ENCODE results near the gene NCS1. TPM values are rescaled to one million over a fixed set of nuclear protein-coding genes. Genes with fewer than 3 reads are reported as not detected.
"Not testable (repeated sequence)": the region's sequence is repeated elsewhere in the genome, so short reads cannot be mapped to it uniquely, and the experiment has no call there.

The NCS1 gene
- polyA plus RNA-seq, 3 donors = 26.1 to 31.0 (median 28.7) TPM

- DNase-seq (ENCODE audit: extremely low read depth in 1 of 11, low read depth in 9 of 11, low spot score in 4 of 11) = peak in 2 of 11 donors; percentile 63 to 71
Measured at GRCh38 chr9:130243015-130243881, 71.0 kb downstream of the NCS1 start.

DNA sequence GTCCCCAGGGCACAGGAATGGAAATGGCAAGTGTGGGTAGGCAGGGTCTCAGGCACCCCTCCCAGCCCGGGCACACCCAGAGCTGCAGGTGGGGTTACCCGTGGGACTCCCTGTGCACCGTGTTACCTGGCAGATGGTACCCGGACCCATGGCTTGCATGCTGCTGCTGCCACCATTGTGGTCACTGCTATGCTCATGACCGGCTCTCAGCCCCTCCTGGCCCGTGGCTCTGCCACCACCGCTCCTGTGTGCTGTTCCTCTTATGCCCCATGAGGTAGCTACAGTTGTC, 71.6 kb downstream of the NCS1 start:
- DNase-seq (ENCODE audit: extremely low read depth in 1 of 11, low read depth in 9 of 11, low spot score in 4 of 11) = no peak

GRCh38 chr9:130244548-130245165, 72.5 kb downstream of the NCS1 start:
- DNase-seq (ENCODE audit: extremely low read depth in 1 of 11, low read depth in 9 of 11, low spot score in 4 of 11) = no peak

GRCh38 chr9:130245474-130245873, 73.3 kb downstream of the NCS1 start:
- no peak for DNase-seq (ENCODE audit: extremely low read depth in 1 of 11, low read depth in 9 of 11, low spot score in 4 of 11)

DNA sequence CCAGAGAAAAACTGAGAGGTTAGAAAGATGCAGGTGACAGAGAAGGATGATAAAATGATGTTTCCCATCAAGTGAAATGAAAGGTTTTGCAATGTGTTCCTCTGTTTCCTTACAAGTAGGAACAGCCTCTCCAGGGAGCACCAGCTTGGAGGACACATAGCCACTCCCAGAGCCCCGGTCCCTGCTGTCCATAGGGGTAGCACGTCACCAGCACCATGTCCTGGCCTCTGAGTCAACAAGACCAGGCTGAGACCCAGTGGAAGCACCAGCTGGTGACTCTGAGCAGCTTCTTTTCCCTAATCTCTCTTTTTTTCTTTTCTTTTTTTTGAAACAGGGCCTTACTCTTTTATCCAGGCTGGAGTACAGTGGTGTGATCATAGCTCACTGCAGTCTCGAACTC, 73.9 kb downstream of the NCS1 start:
- no peak for DNase-seq (ENCODE audit: extremely low read depth in 1 of 11, low read depth in 9 of 11, low spot score in 4 of 11)

DNA sequence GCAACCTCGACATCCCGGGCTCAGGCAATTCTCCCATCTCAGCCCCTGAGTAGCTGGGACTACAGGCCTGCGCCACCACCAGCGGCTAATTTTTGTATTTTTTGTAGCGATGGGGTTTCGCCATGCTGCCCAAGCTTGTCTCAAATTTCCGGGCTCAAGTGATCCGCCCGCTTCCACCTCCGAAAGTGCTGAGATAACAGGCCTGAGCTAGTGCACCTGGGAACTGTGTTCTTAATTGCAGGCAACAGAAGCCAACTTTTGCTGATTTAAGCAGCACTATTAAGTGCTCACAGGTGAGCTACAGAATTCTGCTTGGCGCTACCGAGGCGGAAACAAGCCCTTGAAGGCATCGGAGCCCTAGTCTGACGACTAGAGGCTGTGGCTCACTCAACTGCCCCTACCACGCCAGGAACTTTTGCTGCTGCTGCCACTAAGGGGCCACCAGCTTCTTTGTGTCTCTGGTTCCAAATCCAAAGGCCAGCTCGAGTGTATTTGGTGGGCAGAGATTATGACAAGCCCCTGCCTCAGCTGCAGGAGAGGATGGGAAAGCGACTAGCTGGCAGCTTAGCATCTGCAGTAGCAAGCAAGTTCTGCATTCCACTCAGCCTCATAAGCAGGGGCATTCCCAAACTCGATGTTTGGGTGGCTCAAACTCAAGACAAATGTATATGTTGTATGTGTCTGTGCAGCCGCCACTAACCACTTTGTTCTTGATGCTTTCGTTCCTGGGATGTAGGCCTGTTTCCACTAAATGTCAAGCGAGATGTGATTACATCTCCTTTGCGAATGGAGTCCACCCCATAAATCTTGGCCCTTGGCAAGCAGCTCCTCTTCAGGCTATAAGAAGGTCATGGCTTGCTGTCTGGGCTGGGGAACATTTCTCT, 82.8 kb downstream of the NCS1 start:
- DNase-seq (ENCODE audit: extremely low read depth in 1 of 11, low read depth in 9 of 11, low spot score in 4 of 11) = peak in 1 of 11 donors; percentile 36

GRCh38 chr9:130255631-130256134, 83.5 kb downstream of the NCS1 start:
- no peak for DNase-seq (ENCODE audit: extremely low read depth in 1 of 11, low read depth in 9 of 11, low spot score in 4 of 11)

DNA sequence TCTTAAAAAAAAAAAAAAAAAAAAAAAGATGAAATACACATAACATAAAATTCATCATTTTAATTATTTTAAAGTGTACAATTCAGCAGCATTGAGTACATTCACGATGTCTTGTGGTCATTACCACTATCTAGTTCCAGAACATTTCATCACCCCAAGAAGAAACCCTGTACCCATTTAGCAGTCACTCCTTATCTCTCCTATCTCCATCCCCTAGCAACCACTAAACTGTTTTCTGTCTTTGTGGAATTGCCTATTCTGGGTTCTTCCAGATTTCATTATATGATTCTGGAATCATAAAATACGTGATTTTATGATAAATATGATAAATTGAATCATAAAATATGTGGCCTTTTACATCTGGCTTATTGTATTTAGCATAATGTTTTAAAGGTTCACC, 84.4 kb downstream of the NCS1 start:
- DNase-seq (ENCODE audit: extremely low read depth in 1 of 11, low read depth in 9 of 11, low spot score in 4 of 11) = no peak

DNA sequence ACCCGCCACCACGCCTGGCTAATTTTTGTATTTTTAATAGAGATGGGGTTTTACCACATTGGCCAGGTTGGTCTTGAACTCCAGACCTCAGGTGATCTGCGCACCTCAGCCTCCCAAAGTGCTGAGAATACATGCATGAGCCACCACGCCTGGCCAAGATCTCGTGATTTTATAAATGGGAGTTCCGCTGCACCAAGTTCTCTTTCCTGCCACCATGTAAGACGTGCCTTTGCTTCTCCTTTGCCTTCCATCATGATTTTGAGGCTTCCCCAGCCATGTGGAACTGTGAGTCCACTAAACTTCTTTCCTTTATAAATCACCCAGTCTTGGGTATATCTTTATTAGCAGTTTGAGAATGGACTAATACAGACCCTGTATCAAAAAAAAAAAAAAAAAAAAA, 85.9 kb downstream of the NCS1 start:
- DNase-seq (ENCODE audit: extremely low read depth in 1 of 11, low read depth in 9 of 11, low spot score in 4 of 11) = not testable (repeated sequence)

GRCh38 chr9:130259044-130259443, 86.8 kb downstream of the NCS1 start:
- DNase-seq (ENCODE audit: extremely low read depth in 1 of 11, low read depth in 9 of 11, low spot score in 4 of 11) = no peak

- DNase-seq (ENCODE audit: extremely low read depth in 1 of 11, low read depth in 9 of 11, low spot score in 4 of 11) = no peak
Measured at GRCh38 chr9:130260816-130261765, 88.9 kb downstream of the NCS1 start.

DNA sequence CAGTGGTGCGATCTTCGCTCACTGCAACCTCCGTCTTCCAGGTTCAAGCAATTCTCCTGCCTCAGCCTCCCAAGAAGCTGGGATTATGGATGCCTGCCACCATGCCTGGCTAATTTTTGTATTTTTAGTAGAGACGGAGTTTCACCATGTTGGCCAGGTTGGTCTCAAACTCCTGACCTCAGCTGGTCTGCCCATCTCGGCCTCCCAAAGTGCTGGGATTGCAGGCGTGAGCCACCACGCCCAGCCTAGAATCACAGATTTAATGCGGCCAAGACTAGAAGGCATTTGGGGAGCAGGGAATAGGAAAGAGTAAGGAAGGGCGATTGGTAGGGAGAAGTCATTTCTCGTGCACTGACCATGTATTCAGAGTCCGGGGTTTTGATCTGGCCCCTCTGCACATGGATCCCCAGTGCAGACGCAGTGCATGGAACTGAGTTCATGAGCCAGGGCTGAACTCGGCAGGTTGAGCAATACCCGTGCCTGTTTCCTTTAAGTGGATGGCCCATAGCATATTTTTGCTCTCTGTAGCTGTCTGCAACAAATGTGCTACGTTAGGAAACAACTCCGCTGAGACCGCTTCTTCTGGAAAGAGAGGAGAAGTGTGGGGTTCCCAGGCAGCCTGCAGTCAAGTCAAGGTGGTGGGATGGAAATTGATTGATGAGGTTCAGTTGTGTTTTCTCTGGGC, 90.0 kb downstream of the NCS1 start:
- no peak for DNase-seq (ENCODE audit: extremely low read depth in 1 of 11, low read depth in 9 of 11, low spot score in 4 of 11)

- no peak for DNase-seq (ENCODE audit: extremely low read depth in 1 of 11, low read depth in 9 of 11, low spot score in 4 of 11)
Measured at GRCh38 chr9:130262771-130263170, 90.6 kb downstream of the NCS1 start.

- no peak for DNase-seq (ENCODE audit: extremely low read depth in 1 of 11, low read depth in 9 of 11, low spot score in 4 of 11)
Measured at GRCh38 chr9:130263601-130264413, 91.6 kb downstream of the NCS1 start.

- DNase-seq (ENCODE audit: extremely low read depth in 1 of 11, low read depth in 9 of 11, low spot score in 4 of 11) = no peak
Measured at GRCh38 chr9:130264414-130265350, 92.5 kb downstream of the NCS1 start.

All from renal cortex interstitium (tissue), 11 donors.